GM20000 (cell line): Measurements from ENCODE around the gene ZZZ3.

Source experiments
- DNase-seq: peaks from one replicate; pipeline ENCODE4 v3.0.0; 2012; ENCODE audit warnings: low spot score
- CTCF ChIP-seq: IDR thresholded peaks from 2 replicates; pipeline ENCODE4 v1.5.1; 2012; ENCODE audit warnings: mild to moderate bottlenecking, control low read depth; ENCODE audit errors: extremely low read depth, missing control alignments

The ZZZ3 gene

GRCh38 chr1:77682460-77683159 is at the start of gene ZZZ3:
Gene ZZZ3 (minus strand): TSS chr1:77682658. CDS start chr1:77633354, 49,304 bp downstream.
- peak; percentile 91 for DNase-seq

GRCh38 chr1:77732090-77732489 is 49.6 kb upstream of the ZZZ3 start:
- TF ChIP-seq CTCF, result no peak
- no peak for DNase-seq

More at GRCh38 chr1:77682460-77683159, at the start of gene ZZZ3:
- no peak for TF ChIP-seq CTCF

GRCh38 chr1:77725706-77726105 is 43.2 kb upstream of the ZZZ3 start:
- no peak for TF ChIP-seq CTCF
- no peak for DNase-seq

GRCh38 chr1:77718181-77718580 is 35.7 kb upstream of the ZZZ3 start:
- DNase-seq, result no peak
- no peak for TF ChIP-seq CTCF

GRCh38 chr1:77716065-77716464 is 33.6 kb upstream of the ZZZ3 start:
- DNase-seq, result no peak
- no peak for TF ChIP-seq CTCF

GRCh38 chr1:77709727-77710126 is 27.3 kb upstream of the ZZZ3 start:
- DNase-seq, result no peak
- TF ChIP-seq CTCF, result no peak

- no peak for TF ChIP-seq CTCF
- no peak for DNase-seq
Measured at GRCh38 chr1:77706321-77706720, 23.9 kb upstream of the ZZZ3 start.
